ENCODE data around the gene SND1. TPM values are rescaled to one million over a fixed set of nuclear protein-coding genes. Genes with fewer than 3 reads are reported as not detected.
A peak's percentile ranks its signal among the peaks of the same experiment; 100 is the strongest.

SND1 gene
- total and polyA plus RNA-seq, 4 donors = 50.3 to 150 (median 105) TPM

DNA sequence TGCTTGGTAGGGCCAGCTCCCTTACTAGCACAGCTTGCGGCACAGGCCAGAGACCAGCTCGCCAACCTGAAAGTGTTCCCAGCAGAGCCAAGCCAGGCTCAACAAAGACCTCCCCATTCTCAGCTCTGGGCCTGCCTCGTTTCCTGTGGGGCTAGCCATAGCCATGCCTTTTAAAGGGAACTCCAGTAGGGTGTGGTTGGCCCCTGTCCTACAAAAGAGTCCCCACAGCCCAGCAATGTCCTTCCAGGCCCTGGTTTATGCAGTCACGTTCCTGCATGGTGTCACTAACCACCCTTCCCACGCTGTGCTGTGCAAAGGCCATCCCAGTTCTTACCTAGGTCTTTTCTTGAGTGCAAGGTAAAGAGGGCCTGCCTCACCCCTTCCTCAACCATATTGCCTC is 467.0 kb downstream of the SND1 start:
- Histone ChIP-seq H3K27me3 (ENCODE audit: control insufficient read depth in 1 of 2, insufficient read depth in 2 of 2, low read length in 1 of 2) (no peaks in the 10 kb centered on the region), H3K4me3 (ENCODE audit: low read length in 2 of 2) (no peak overlapping the region), H3K36me3 (ENCODE audit: control insufficient read depth in 1 of 2, insufficient read depth in 2 of 2, low read length in 1 of 2) (no peaks in the 10 kb centered on the region), H3K27ac (ENCODE audit: low read depth in 1 of 2, low read length in 2 of 2) (no peak overlapping the region), H3K4me1 (ENCODE audit: control insufficient read depth in 1 of 2, insufficient read depth in 2 of 2, low read length in 2 of 2) (no peaks in the 10 kb centered on the region), H3K9me3 (ENCODE audit: control insufficient read depth, low read length) (no peaks in the 10 kb centered on the region)
- intact Hi-C loops (cut with DNase I) = no loop called here
- no peak for ATAC-seq (ENCODE audit: low FRiP score)
- no peak for DNase-seq
- WGBS, 2 donors = 88 to 91% methylated on average over 5 of the region's 5 CpGs

DNA sequence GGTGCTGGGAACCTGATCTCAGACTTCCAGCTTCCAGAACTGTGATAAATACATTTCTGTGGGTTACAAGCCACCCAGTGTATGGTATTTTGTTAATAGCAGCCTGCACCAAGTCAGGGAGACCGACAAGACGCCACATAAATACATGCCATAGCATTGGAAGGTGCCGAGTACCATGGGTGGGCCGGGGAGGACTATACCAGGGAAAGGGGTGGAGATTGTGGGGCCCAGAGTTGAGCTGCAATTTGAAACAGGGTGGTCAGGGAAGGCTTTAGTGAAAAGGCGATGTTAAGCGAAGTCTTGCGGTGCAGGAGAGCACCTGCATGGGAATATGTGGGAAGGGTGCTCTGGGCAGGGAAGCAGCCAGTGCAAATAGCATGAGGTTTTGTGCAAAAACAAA is 468.1 kb downstream of the SND1 start:
- Histone ChIP-seq H3K36me3 (ENCODE audit: control insufficient read depth in 1 of 2, insufficient read depth in 2 of 2, low read length in 1 of 2) (no peaks in the 10 kb centered on the region), H3K9me3 (ENCODE audit: control insufficient read depth, low read length) (no peaks in the 10 kb centered on the region), H3K4me3 (ENCODE audit: low read length in 2 of 2) (no peak overlapping the region), H3K4me1 (ENCODE audit: control insufficient read depth in 1 of 2, insufficient read depth in 2 of 2, low read length in 2 of 2) (no peaks in the 10 kb centered on the region), H3K27me3 (ENCODE audit: control insufficient read depth in 1 of 2, insufficient read depth in 2 of 2, low read length in 1 of 2) (no peaks in the 10 kb centered on the region), H3K27ac (ENCODE audit: low read depth in 1 of 2, low read length in 2 of 2) (no peak overlapping the region)
- DNase-seq = no peak
- no peak for ATAC-seq (ENCODE audit: low FRiP score)
- WGBS, 2 donors = 93% methylated on average over 7 of the region's 7 CpGs
- intact Hi-C loops (cut with DNase I) = no loop called here

DNA sequence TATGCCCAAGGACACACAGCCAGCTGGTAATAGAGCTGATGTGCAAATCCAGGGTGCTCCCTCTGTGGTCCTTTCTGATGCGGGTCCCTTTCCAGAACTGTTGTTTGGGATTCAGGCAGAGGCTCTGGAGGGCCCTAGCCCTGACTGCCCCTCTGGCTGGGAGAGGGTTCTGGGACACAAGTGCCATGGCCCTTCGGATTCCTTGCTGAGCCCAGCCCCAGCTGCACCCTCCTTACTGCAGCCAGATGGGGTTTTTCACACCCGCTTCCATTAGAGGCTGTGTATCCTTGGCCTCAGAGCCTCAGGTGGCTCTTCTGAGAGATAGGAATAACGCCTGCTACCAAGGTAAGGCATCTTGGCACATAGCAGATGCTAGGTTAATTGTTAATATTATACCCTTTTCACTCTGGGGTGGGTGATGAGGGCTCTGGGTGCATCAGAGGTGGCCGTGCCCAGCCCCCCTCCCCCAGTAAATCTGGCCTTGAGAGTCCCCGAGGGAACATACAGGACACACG is 469.0 kb downstream of the SND1 start:
- ATAC-seq (ENCODE audit: low FRiP score) = no peak
- DNase-seq = no peak
- no peaks in the 10 kb centered on the region for H3K9me3 ChIP-seq (ENCODE audit: control insufficient read depth, low read length)
- H3K4me3 ChIP-seq (ENCODE audit: low read length in 2 of 2) = no peak overlapping the region
- no peaks in the 10 kb centered on the region for H3K27me3 ChIP-seq (ENCODE audit: control insufficient read depth in 1 of 2, insufficient read depth in 2 of 2, low read length in 1 of 2)
- H3K27ac ChIP-seq (ENCODE audit: low read depth in 1 of 2, low read length in 2 of 2) = no peak overlapping the region
- WGBS, 2 donors = 72 to 75% methylated on average over 7 of the region's 7 CpGs
- intact Hi-C loops (cut with DNase I) = no loop called here
- no peaks in the 10 kb centered on the region for H3K36me3 ChIP-seq (ENCODE audit: control insufficient read depth in 1 of 2, insufficient read depth in 2 of 2, low read length in 1 of 2)
- H3K4me1 ChIP-seq (ENCODE audit: control insufficient read depth in 1 of 2, insufficient read depth in 2 of 2, low read length in 2 of 2) = no peaks in the 10 kb centered on the region

DNA sequence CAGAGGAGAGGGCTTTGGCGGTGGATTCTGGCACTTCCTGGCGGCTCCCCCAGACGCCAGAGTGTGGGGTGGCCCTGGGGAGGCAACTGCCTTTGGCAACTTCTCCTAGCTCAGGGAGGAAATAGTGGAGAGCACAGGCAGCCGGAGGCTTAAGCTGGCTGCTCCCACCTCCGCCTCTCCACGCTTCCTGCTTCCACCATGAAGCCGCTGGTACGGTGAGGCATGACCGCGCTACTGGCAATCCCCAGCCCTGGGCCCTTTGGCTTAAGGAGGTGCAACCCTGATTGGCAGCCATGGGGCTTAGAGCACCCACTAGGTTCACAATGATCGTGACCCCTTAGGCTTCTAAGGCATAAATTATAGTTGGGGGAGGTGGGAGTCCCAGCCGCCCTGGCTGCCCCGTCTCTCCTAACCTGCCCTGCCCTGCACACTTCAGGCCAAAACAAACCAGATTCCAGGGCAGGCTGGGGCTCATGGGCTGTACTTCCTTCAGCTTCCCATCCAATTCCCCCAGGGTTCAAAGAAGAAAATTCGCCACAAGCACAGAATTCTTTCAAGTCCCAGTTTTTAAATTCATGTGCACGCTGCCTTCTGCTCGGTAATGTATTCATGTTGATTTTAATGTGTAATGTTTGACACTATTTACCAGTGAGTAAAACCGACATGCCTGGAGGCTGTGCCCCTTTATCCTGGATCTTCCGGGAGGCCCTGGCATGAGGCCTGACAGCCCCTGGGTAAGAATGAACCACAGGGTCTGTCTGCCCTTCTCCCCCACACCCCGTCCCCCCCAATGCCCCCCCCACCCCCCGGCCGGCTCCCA is 469.9 kb downstream of the SND1 start:
- Histone ChIP-seq H3K4me3 (ENCODE audit: low read length in 2 of 2) (no peak overlapping the region), H3K27me3 (ENCODE audit: control insufficient read depth in 1 of 2, insufficient read depth in 2 of 2, low read length in 1 of 2) (no peaks in the 10 kb centered on the region), H3K4me1 (ENCODE audit: control insufficient read depth in 1 of 2, insufficient read depth in 2 of 2, low read length in 2 of 2) (no peaks in the 10 kb centered on the region), H3K9me3 (ENCODE audit: control insufficient read depth, low read length) (no peaks in the 10 kb centered on the region), H3K36me3 (ENCODE audit: control insufficient read depth in 1 of 2, insufficient read depth in 2 of 2, low read length in 1 of 2) (no peaks in the 10 kb centered on the region), H3K27ac (ENCODE audit: low read depth in 1 of 2, low read length in 2 of 2) (no peak overlapping the region)
- intact Hi-C loops (cut with DNase I) = no loop called here
- ATAC-seq (ENCODE audit: low FRiP score) (peak; percentile 70), DNase-seq (peak in 1 of 2 donors; percentile 76)
- 34 to 45% methylated on average over 21 of the region's 21 CpGs for WGBS, 2 donors

DNA sequence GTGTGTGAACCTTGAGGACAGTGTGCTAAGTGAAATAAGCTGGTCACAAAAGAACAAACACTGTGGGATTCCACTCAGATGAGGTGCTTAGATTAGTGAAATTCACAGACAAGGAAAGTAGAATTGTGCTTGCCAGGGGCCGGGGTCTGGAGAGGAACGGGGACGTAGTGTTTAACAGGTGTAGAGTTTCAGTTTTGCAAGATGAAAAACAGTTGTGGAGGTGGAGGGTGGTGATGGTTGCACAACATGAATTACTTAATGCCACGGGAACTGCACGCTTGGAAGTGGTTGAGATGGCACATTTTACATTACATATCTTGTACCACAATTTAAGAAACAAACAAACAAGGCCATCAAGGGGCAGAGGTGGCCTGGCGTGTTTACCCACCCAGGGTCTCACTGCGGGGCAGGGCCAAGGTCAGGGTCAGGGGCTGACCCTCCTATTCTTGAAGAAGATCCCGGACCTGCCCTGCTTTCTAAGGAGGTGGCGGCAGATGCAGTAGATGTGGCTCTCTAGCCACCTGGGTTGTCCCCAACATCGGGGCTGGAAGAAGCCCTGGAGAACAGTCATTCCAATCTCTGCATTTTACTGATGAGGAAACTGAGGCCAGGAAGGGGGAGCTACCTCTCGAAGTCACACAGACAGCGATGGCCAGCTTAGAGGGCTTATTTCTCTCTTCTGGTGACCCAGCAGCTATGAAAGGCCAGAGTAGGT is 470.7 kb downstream of the SND1 start:
- no peak for ATAC-seq (ENCODE audit: low FRiP score)
- Histone ChIP-seq H3K27ac (ENCODE audit: low read depth in 1 of 2, low read length in 2 of 2) (no peak overlapping the region), H3K4me1 (ENCODE audit: control insufficient read depth in 1 of 2, insufficient read depth in 2 of 2, low read length in 2 of 2) (no peaks in the 10 kb centered on the region), H3K9me3 (ENCODE audit: control insufficient read depth, low read length) (no peaks in the 10 kb centered on the region), H3K4me3 (ENCODE audit: low read length in 2 of 2) (no peak overlapping the region), H3K36me3 (ENCODE audit: control insufficient read depth in 1 of 2, insufficient read depth in 2 of 2, low read length in 1 of 2) (no peaks in the 10 kb centered on the region), H3K27me3 (ENCODE audit: control insufficient read depth in 1 of 2, insufficient read depth in 2 of 2, low read length in 1 of 2) (no peaks in the 10 kb centered on the region)
- intact Hi-C loops (cut with DNase I) = no loop called here
- peak in 1 of 2 donors; percentile 52 for DNase-seq
- WGBS, 2 donors = 75 to 76% methylated on average over 12 of the region's 12 CpGs

DNA sequence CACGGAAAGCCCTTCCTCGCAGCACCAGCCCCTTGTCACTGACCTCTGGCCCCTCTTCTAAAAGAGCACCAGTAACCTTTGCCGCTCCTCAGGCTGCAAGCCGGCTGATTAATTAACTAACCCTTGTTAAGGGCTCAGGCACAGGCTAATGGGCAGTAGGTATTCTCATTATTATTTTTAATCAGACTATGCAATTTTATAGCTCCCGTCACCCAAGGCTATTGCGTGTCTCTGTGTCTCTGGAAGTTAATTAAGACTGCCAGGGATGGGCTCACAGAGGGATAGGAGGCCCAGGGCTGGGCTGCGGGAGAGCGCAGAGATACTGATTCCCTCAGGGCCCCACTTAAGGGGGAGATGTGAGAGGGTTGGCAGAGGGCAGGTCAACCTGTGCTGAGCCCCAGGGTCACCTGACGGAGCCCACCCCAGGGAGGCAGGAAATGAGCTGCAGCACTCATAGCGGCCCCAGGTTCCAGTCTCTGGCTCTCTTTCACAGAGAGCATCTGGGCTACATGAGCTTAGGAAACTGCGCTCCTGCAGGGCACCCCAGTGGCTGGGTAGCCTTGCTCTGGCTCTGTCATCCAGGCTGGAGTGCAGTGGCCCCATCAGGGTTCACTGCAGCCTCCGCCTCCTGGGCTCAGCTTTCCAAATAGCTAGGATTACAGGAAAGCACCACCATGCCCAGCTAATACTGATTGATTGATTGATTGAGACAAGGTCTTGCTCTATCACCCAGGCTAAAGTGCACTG is 471.5 kb downstream of the SND1 start:
- no peak overlapping the region for H3K27ac ChIP-seq (ENCODE audit: low read depth in 1 of 2, low read length in 2 of 2)
- no peaks in the 10 kb centered on the region for H3K4me1 ChIP-seq (ENCODE audit: control insufficient read depth in 1 of 2, insufficient read depth in 2 of 2, low read length in 2 of 2)
- DNase-seq (no peak), ATAC-seq (ENCODE audit: low FRiP score) (no peak)
- H3K36me3 ChIP-seq (ENCODE audit: control insufficient read depth in 1 of 2, insufficient read depth in 2 of 2, low read length in 1 of 2) = no peaks in the 10 kb centered on the region
- 63 to 65% methylated on average over 12 of the region's 12 CpGs for WGBS, 2 donors
- no peak overlapping the region for H3K4me3 ChIP-seq (ENCODE audit: low read length in 2 of 2)
- no peaks in the 10 kb centered on the region for H3K27me3 ChIP-seq (ENCODE audit: control insufficient read depth in 1 of 2, insufficient read depth in 2 of 2, low read length in 1 of 2)
- intact Hi-C loops (cut with DNase I) = no loop called here
- H3K9me3 ChIP-seq (ENCODE audit: control insufficient read depth, low read length) = no peaks in the 10 kb centered on the region

DNA sequence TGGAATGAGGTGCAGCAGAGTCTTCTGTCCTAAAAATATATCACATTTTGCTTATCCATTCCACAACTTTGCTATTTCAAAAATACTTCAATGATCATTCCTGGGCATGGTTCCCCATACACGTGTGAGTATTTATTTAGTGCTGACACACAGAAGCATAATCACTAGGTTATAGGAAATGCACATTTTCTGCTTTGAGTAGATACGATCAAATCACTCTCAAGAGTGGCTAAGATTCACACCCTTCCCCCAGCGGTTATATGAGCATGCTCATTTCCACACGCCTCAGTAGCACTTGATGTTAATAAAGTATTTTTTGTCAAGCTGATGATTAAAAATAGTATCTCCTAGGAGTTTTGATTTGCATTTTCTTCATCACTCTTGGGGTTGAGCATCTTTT is 472.8 kb downstream of the SND1 start:
- H3K9me3 ChIP-seq (ENCODE audit: control insufficient read depth, low read length) = no peaks in the 10 kb centered on the region
- intact Hi-C loops (cut with DNase I) = no loop called here
- no peak for DNase-seq
- 55 to 59% methylated on average over 4 of the region's 4 CpGs for WGBS, 2 donors
- no peaks in the 10 kb centered on the region for H3K36me3 ChIP-seq (ENCODE audit: control insufficient read depth in 1 of 2, insufficient read depth in 2 of 2, low read length in 1 of 2)
- H3K4me1 ChIP-seq (ENCODE audit: control insufficient read depth in 1 of 2, insufficient read depth in 2 of 2, low read length in 2 of 2) = no peaks in the 10 kb centered on the region
- no peak for ATAC-seq (ENCODE audit: low FRiP score)
- no peaks in the 10 kb centered on the region for H3K27me3 ChIP-seq (ENCODE audit: control insufficient read depth in 1 of 2, insufficient read depth in 2 of 2, low read length in 1 of 2)
- no peak overlapping the region for H3K27ac ChIP-seq (ENCODE audit: low read depth in 1 of 2, low read length in 2 of 2)
- H3K4me3 ChIP-seq (ENCODE audit: low read length in 2 of 2) = no peak overlapping the region

DNA sequence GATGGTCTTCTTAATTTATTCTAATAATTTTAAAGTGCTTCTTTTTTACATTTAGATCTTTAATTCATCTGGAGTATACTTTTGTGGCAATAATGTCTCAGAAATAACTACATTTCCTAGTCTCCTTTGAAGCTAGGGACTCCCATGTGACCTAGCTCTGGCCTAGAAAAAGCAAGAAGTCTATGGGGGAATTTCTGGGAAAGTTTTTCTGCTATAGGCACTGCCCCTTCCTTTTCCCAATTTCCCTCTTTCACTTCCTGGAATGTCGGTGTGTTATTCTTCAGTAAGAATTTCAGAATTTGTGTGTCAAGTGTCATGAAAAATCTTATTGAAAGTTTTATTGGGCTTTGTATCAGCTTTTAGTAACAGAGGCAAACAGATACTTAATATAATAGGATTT is 473.8 kb downstream of the SND1 start:
- DNase-seq (no peak), ATAC-seq (ENCODE audit: low FRiP score) (no peak)
- Histone ChIP-seq H3K4me3 (ENCODE audit: low read length in 2 of 2) (no peak overlapping the region), H3K4me1 (ENCODE audit: control insufficient read depth in 1 of 2, insufficient read depth in 2 of 2, low read length in 2 of 2) (no peaks in the 10 kb centered on the region), H3K27ac (ENCODE audit: low read depth in 1 of 2, low read length in 2 of 2) (no peak overlapping the region), H3K27me3 (ENCODE audit: control insufficient read depth in 1 of 2, insufficient read depth in 2 of 2, low read length in 1 of 2) (no peaks in the 10 kb centered on the region), H3K36me3 (ENCODE audit: control insufficient read depth in 1 of 2, insufficient read depth in 2 of 2, low read length in 1 of 2) (no peaks in the 10 kb centered on the region), H3K9me3 (ENCODE audit: control insufficient read depth, low read length) (no peaks in the 10 kb centered on the region)
- intact Hi-C loops (cut with DNase I) = no loop called here
- WGBS, 2 donors = 48 to 51% methylated on average over 1 of the region's 1 CpG
